Coronary artery (tissue), 2 donors: ENCODE data around the gene H19.

ENCODE experiments used
- DNase-seq: peaks from one replicate; pipeline ENCODE4 v3.0.0-alpha.2; 2017; ENCODE audit warnings: low spot score
- H3K27ac ChIP-seq, 2 donors: fragments of 200-600 bp; sonication (generic); one replicate each; pipeline ENCODE4 v1.5.1; 2016 to 2019
- H3K4me3 ChIP-seq: fragments of 200-600 bp; sonication (generic); 2 replicates; pipeline ENCODE4 v1.5.1; 2016; ENCODE audit warnings: mild to moderate bottlenecking, moderate library complexity
- TF ChIP-seq, protein P1 (sequence below): fragments of 200-600 bp; sonication (generic); IDR thresholded peaks from one replicate; pipeline ENCODE4 v1.5.1; 2019; ENCODE audit warnings: antibody characterized with exemption

H19 gene

DNA sequence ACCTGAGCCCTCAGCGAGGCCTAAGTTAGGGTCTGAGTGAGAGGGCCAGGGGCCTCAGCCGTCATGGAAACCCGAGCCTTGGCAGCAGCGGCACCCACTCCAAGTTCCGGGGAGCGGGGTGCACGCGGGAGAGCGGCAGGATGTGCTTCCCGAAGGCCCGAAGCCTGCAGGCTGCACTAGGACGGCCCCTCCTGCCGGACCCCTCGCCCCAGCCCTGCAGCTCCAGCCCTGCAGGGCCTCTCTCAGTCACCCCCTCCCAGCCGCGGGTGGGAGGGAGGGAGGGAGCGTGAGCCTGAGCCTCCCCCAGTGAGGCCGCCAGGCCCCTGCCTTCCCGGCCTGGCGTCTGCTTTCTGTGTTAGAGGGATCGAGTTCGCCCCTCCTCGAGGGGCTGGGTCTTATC is 27.9 kb downstream of the H19 start:
- no peak overlapping the region for H3K27ac ChIP-seq
- TF ChIP-seq, protein P1, sequence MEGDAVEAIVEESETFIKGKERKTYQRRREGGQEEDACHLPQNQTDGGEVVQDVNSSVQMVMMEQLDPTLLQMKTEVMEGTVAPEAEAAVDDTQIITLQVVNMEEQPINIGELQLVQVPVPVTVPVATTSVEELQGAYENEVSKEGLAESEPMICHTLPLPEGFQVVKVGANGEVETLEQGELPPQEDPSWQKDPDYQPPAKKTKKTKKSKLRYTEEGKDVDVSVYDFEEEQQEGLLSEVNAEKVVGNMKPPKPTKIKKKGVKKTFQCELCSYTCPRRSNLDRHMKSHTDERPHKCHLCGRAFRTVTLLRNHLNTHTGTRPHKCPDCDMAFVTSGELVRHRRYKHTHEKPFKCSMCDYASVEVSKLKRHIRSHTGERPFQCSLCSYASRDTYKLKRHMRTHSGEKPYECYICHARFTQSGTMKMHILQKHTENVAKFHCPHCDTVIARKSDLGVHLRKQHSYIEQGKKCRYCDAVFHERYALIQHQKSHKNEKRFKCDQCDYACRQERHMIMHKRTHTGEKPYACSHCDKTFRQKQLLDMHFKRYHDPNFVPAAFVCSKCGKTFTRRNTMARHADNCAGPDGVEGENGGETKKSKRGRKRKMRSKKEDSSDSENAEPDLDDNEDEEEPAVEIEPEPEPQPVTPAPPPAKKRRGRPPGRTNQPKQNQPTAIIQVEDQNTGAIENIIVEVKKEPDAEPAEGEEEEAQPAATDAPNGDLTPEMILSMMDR, result no peak
- no peak for DNase-seq

DNA sequence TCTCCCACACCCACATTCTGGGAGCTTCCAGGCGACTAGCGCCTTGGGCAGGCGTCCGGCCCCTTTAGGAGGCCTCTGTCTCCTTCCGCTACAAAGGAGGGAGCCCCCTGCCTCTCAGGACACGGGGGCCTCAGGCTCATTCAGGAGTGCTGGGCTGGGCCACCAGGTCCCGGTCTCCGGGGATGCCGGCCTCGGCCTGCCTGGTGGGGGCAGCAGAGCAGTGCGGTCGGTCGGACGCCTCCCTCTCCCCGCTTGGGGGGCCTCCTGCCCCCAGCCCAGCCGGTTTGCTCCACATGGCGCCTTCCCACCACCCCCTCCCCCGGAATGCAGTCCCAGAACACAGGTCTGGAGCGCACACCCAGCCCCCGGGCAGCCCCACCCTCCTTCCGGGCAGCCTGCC is 28.6 kb downstream of the H19 start:
- DNase-seq, result no peak
- no peak overlapping the region for H3K27ac ChIP-seq
- TF ChIP-seq, protein P1, result no peak
- no peak overlapping the region for H3K4me3 ChIP-seq

More for the DNA sequence above, 27.9 kb downstream of the H19 start:
- no peak overlapping the region for H3K4me3 ChIP-seq

DNA sequence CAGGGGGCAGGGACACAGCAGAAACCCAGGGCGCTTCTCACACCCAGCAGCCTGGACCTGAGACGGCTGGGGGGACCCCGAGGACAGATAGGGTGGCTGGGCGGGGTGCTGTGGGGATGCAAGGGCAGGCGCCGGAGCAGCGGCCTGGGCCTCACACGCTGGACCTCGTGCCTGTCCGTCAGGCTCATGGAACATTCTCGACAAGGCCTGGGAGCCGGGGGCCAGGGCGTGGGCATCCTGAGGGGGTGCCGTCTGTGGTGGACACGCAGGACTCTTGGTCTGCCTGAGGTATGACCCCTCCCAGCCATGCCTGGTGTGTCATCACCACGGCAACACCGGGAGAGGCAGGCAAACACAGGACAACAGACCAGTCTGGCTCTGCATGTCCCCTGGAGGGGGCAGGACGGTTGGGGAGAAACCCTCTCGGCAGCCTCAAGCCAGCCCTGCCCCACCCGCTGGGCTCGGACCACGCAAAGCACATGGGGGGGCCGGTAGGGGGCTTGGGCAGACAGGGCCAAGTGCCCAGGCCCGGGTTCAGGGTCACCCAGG is 29.1 kb downstream of the H19 start:
- H3K4me3 ChIP-seq, result no peak overlapping the region
- no peak overlapping the region for H3K27ac ChIP-seq
- TF ChIP-seq, protein P1, result no peak
- no peak for DNase-seq

DNA sequence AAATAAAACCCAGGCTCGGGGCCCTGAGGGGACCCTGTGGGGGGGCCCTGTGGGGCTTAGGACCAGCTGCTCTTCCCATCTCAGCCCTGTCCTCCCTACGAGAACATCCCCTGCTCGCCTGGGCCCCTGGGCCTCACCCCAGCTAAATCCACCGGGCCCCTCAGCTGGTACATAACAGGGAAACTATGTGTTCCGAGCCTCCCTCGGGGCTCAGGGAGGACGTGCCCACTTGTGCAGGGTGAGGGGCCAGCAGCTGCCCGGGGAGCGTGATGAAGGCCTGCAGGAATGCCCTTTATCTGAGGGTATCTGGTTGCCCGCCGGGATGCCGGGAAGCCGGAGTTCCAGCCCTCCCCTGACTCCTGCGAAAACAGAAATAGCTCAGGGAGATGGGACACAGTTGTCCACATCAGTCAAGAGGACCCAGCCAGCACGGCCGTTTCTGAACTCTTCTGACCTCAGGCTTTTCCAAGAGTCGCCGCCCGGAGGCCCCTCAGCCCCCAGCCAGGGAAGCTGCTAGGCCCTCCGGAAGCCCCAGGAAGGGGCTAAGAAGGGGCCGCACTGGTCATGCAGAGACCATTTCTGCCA is 29.9 kb downstream of the H19 start:
- Histone ChIP-seq H3K4me3 (no peak overlapping the region), H3K27ac (no peak overlapping the region)
- TF ChIP-seq, protein P1, result no peak
- DNase-seq, result no peak

DNA sequence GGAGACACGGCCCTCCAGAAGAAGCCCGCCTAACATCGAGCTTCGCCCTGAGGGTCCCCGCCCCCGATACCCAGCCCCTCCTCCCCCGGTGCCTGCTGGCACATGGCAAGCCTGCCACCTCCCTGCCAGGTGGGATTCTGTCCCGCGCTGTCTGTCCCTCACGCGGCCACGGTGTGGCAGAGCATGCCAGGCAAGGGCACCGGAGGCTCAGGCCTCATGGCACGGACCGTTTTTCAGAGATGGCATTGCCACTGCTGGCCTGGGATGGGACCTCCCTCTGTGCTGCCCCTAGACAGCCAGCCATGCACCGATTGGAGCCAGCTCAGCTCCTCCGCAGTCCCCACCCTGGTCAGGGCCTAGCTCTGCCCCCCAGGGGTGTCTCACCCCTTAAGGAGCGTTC is 31.1 kb downstream of the H19 start:
- no peak overlapping the region for H3K4me3 ChIP-seq
- TF ChIP-seq, protein P1, result no peak
- no peak for DNase-seq
- H3K27ac ChIP-seq, result no peak overlapping the region

DNA sequence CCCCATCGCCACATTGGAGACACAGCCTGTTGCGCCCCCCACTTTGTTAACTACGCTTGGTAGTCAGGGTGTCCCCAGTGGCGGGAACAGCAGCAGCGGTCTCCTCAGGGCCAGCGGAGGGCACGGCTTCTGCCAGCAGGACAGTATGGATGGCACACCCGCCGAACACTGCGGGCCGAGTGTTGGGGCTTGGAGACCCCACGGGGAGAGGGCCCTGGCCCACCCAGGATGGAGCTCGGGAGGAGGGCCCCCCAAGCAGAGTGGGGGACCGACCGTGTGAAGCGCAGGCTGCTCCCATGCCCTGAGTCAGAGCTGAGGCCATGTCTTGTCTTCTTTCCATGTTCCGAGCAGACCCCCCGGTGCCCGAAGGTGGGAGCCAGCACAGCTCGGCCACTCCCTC is 32.7 kb downstream of the H19 start:
- TF ChIP-seq, protein P1, result no peak
- DNase-seq, result no peak
- Histone ChIP-seq H3K27ac (no peak overlapping the region), H3K4me3 (no peak overlapping the region)

DNA sequence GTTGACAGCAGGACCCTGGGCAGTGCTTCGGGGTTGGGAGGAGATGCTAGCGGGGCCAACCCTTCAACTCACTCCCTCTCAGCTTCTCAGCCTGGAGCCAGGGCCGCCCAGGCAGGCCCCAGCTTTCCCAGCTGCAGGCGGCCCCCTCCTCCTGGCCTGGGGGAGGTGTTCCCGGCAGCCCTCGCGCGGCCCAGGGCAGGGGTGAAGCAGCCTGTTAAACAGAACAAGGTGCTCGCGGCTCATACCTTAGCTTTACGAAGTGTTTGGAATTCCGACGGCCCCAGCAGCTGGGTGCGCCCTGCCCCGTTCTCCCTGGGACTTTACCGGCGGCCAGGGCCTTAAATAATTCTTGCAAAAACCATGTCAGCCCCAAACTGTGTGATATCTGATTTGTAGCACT is 33.3 kb downstream of the H19 start:
- H3K4me3 ChIP-seq, result no peak overlapping the region
- no peak for DNase-seq
- TF ChIP-seq, protein P1, result no peak

More for the DNA sequence above, 33.3 kb downstream of the H19 start:
- no peak overlapping the region for H3K27ac ChIP-seq
